Measurements from ENCODE around the gene STN1. TPM values are rescaled to one million over a fixed set of nuclear protein-coding genes. Genes with fewer than 3 reads are reported as not detected.

STN1 gene
- total RNA-seq, 1 experiment from 2014 or later = 74.7 TPM

- H3K4me2 ChIP-seq (ENCODE audit: low read length) = no peak overlapping the region
- no peaks in the 10 kb centered on the region for H3K9me3 ChIP-seq (ENCODE audit: control insufficient read depth in 1 of 2, insufficient read depth in 1 of 2, low read depth in 1 of 2, low read length in 2 of 2)
- BruUV-seq (replicated peaks) = no TSS peak
- no peaks in the 10 kb centered on the region for H3K79me2 ChIP-seq (ENCODE audit: insufficient read depth, low read length)
- no peak for ATAC-seq
- H3K4me1 ChIP-seq (ENCODE audit: control insufficient read depth in 1 of 2, insufficient read depth in 2 of 2, low read length in 2 of 2) = no peaks in the 10 kb centered on the region
- H3K27ac ChIP-seq (ENCODE audit: low read depth, low read length) = no peak overlapping the region
- POLR2A ChIA-PET = no interaction called here
- H2AFZ ChIP-seq (ENCODE audit: low read depth, low read length, poor library complexity, severe bottlenecking) = no peak overlapping the region
- no peaks in the 10 kb centered on the region for H3K9me2 ChIP-seq (ENCODE audit: insufficient read depth)
- TF ChIP-seq SP1 (IDR thresholded peaks at IDR 0.05; ENCODE audit: low read depth) = no peak
- no peak for TF ChIP-seq YY1 (IDR thresholded peaks at IDR 0.05; ENCODE audit: extremely low read depth, insufficient replicate concordance, low read depth, low read length)
- no peak for TF ChIP-seq MAX (IDR thresholded peaks at IDR 0.05)
- TF ChIP-seq CBX3 (IDR thresholded peaks at IDR 0.05; ENCODE audit: low read depth) = no peak
- TF ChIP-seq JUND (IDR thresholded peaks at IDR 0.05) = no peak
- no peak for TF ChIP-seq CEBPB (IDR thresholded peaks at IDR 0.05; ENCODE audit: low read depth)
- no peak for TF ChIP-seq POLR2AphosphoS5 (IDR thresholded peaks at IDR 0.05; ENCODE audit: low read depth, low read length)
- TF ChIP-seq, protein P1, sequence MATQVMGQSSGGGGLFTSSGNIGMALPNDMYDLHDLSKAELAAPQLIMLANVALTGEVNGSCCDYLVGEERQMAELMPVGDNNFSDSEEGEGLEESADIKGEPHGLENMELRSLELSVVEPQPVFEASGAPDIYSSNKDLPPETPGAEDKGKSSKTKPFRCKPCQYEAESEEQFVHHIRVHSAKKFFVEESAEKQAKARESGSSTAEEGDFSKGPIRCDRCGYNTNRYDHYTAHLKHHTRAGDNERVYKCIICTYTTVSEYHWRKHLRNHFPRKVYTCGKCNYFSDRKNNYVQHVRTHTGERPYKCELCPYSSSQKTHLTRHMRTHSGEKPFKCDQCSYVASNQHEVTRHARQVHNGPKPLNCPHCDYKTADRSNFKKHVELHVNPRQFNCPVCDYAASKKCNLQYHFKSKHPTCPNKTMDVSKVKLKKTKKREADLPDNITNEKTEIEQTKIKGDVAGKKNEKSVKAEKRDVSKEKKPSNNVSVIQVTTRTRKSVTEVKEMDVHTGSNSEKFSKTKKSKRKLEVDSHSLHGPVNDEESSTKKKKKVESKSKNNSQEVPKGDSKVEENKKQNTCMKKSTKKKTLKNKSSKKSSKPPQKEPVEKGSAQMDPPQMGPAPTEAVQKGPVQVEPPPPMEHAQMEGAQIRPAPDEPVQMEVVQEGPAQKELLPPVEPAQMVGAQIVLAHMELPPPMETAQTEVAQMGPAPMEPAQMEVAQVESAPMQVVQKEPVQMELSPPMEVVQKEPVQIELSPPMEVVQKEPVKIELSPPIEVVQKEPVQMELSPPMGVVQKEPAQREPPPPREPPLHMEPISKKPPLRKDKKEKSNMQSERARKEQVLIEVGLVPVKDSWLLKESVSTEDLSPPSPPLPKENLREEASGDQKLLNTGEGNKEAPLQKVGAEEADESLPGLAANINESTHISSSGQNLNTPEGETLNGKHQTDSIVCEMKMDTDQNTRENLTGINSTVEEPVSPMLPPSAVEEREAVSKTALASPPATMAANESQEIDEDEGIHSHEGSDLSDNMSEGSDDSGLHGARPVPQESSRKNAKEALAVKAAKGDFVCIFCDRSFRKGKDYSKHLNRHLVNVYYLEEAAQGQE (IDR thresholded peaks at IDR 0.05; ENCODE audit: low read depth) = no peak
- TF ChIP-seq RAD21 (IDR thresholded peaks at IDR 0.05; ENCODE audit: low read depth) = no peak
- no peak for TF ChIP-seq EGR1 (IDR thresholded peaks at IDR 0.05; ENCODE audit: low read depth)
- CTCF ChIA-PET = interaction anchor here (1.8 kb wide), 1 partner anchor 140 kb away, joined by 7 read pairs; no protein-coding TSS in a partner anchor
- H3K4me3 ChIP-seq (replicated peaks in 1 of 2; ENCODE audit: low read depth in 1 of 2, low read length in 2 of 2) = no peak overlapping the region
- H3K27me3 ChIP-seq (ENCODE audit: insufficient read depth, low read length) = peaks cover 4% of the 10 kb centered on the region; the same call in 1 of the 2 replicates
- no peaks in the 10 kb centered on the region for H4K20me1 ChIP-seq (ENCODE audit: insufficient read depth)
- DNase-seq (ENCODE audit: low read depth, low spot score) = no peak
- H3K36me3 ChIP-seq (ENCODE audit: control insufficient read depth in 1 of 2, insufficient read depth in 2 of 2, low read length in 2 of 2) = no peaks in the 10 kb centered on the region
- no peak overlapping the region for H3K9ac ChIP-seq (ENCODE audit: low read length)
- RAD21 ChIA-PET (ENCODE audit: low non-redundant PET in 1 of 2, low total read pairs in 2 of 2, uncharacterized antibody in 2 of 2, unreplicated experiment in 2 of 2) = no interaction called here
- intact Hi-C loops (cut with micrococcal nuclease) = no loop called here
Measured at GRCh38 chr10:103852856-103853255, 65.1 kb downstream of the STN1 start.
